Astrocyte of the spinal cord (primary cell): ENCODE measurements around the gene MRPS18A.

Source experiments
- DNase-seq: peaks from one replicate; pipeline ENCODE4 v3.0.0; 2011; ENCODE audit warnings: low read depth, low spot score
- H3K4me3 ChIP-seq: 2 replicates; pipeline ENCODE4 v1.5.1; 2011; ENCODE audit warnings: low read depth, mild to moderate bottlenecking, low read length, moderate library complexity
- CTCF ChIP-seq: IDR thresholded peaks from 2 replicates; pipeline ENCODE4 v1.5.1; 2012; ENCODE audit warnings: low read depth, mild to moderate bottlenecking, low read length, inconsistent platforms
- in situ Hi-C: cut with HindIII; loops from 2 replicates; pipeline ENCODE4 v1.10.0; 2017; ENCODE audit warnings: low sequenced_read_pairs

Gene MRPS18A

GRCh38 chr6:43629104-43629504, 58.5 kb downstream of the MRPS18A start, which contains the start of gene GTPBP2:
GTPBP2 (minus strand) TSS chr6:43629264; CDS start chr6:43629162, 102 bp downstream.
- in situ Hi-C loops: no loop called here
- DNase-seq: peak; percentile 100
- peak within 1 kb of the TSS; percentile 97 for H3K4me3 ChIP-seq
- no peak for TF ChIP-seq CTCF

GRCh38 chr6:43628393-43629103, 59.0 kb downstream of the MRPS18A start:
- no peak for TF ChIP-seq CTCF
- peak; percentile 46 for DNase-seq
- in situ Hi-C loops: no loop called here
- H3K4me3 ChIP-seq: peak overlapping the region; percentile 97

DNA sequence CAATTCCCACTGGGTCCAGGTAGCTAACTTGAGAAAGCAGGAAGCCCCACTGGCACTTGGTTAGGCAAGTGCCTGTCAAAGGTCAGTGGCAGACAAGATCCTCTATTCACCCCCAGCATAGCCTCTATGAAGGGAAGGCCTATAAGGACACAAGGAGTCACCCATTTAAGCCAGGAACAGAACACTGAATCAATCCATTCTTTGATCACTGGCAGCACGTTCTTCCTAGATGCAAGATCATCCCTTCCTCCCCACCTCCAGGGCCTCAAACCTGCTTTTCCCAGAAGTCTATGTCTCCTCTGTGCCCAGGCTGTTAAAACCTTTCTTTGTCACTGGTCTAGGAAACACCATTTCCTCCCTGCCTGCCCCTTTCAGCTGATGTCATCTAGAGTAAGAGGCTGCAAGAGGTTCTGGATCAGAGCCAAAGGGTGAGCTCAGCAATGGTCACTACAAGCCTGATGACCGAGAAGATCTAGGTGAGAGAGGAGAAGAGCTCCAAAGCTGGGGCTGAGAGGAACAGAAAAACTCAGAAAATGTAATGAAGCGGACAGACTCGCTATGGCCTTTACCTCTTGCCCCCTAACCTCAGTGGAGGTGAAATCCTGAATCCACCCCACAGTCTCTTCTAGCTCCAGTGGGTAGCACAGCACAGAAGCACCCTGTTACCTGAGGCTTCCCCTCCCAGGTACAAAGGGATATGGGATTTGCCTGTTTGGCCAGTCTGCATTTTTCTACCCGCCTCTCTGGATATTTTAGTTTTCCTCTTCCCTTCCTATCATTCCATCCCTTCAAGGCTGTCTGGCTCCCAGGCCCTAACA, 60.4 kb downstream of the MRPS18A start:
- in situ Hi-C loops: no loop called here
- DNase-seq: peak; percentile 96
- H3K4me3 ChIP-seq: peak overlapping the region; percentile 30
- no peak for TF ChIP-seq CTCF

GRCh38 chr6:43625393-43625992, 62.1 kb downstream of the MRPS18A start:
- DNase-seq: no peak
- in situ Hi-C loops: no loop called here
- no peak for TF ChIP-seq CTCF
- no peak overlapping the region for H3K4me3 ChIP-seq

- no peak for DNase-seq
- no peak overlapping the region for H3K4me3 ChIP-seq
- in situ Hi-C loops: no loop called here
- TF ChIP-seq CTCF: no peak
Observed at GRCh38 chr6:43624786-43625288, 62.8 kb downstream of the MRPS18A start.
